HepG2 (cell line): Measurements from ENCODE around the gene TJP3. TPM values are rescaled to one million over a fixed set of nuclear protein-coding genes. Genes with fewer than 3 reads are reported as not detected.

Experiments
- ATAC-seq: fragments of 200-7000 bp; cut with Tn5 transposase; 3 replicates; pipeline ENCODE4 v1.9.1; 2020; ENCODE audit warnings: mild to moderate bottlenecking, moderate library complexity
- BruUV-seq: library from RNA; stranded (reverse); fragments of 400-500 nt; replicated peaks from 2 replicates; lab custom pipeline; 2021; lab: Mats Ljungman, UMichigan
- CTCF ChIA-PET: fragments of 300-600 bp; formaldehyde crosslinking; extraction: SDS; loops from one replicate; lab custom pipeline; 2021; ENCODE audit warnings: low total read pairs, inconsistent platforms, low intra/inter-chr PET ratio; lab: Yijun Ruan, JAX
- POLR2A ChIA-PET: fragments of 350-600 bp; sonication (Branson Sonifier 250); formaldehyde crosslinking; loops from one replicate; lab custom pipeline; 2020; ENCODE audit warnings: antibody characterized with exemption, inconsistent platforms; lab: Yijun Ruan, JAX
- DNase-seq: peaks from one replicate; pipeline ENCODE4 v3.0.0-alpha.2; 2015; ENCODE audit warnings: low spot score
- FAIRE-seq: peaks from 3 replicates; lab custom pipeline; 2011; peaks lifted over from hg19 to GRCh38; lab: Jason Lieb, UNC
- H2AFZ ChIP-seq: one replicate; pipeline ENCODE4 v1.6.1; 2011; ENCODE audit warnings: low read length, inconsistent platforms
- H3K27ac ChIP-seq: fragments of 300-600 bp; 3 replicates; pipeline ENCODE4 v1.8.0; 2011; ENCODE audit warnings: mixed run types, mild to moderate bottlenecking, mixed read lengths, low read length, inconsistent platforms; ENCODE audit not compliant: insufficient read depth; ENCODE audit errors: extremely low read length
- H3K27me3 ChIP-seq, 2 experiments: fragments of 200-600 bp in 1 of 2; 2 replicates in 1 of 2; 3 replicates in 1 of 2; pipeline versions ENCODE4 v1.6.0 to v1.8.0; 2011; ENCODE audit warnings: low read length in 2 of 2, mild to moderate bottlenecking in 2 of 2, moderate library complexity in 2 of 2, inconsistent platforms in 1 of 2; ENCODE audit not compliant: insufficient read depth in 2 of 2, control insufficient read depth in 1 of 2
- H3K36me3 ChIP-seq, 2 experiments: fragments of 200-600 bp in 1 of 2; replicated peaks in 1 of 2; 2 replicates in 1 of 2; 3 replicates in 1 of 2; pipeline versions ENCODE4 v1.5.1 to v1.8.0; 2011; ENCODE audit warnings: low read length in 2 of 2, inconsistent platforms in 1 of 2; ENCODE audit not compliant: insufficient read depth in 2 of 2, control insufficient read depth in 1 of 2
- H3K4me1 ChIP-seq: 2 replicates; pipeline ENCODE4 v1.5.1; 2012; ENCODE audit warnings: low read length, inconsistent platforms; ENCODE audit not compliant: insufficient read depth
- H3K4me2 ChIP-seq: 2 replicates; pipeline ENCODE4 v1.6.0; 2011; ENCODE audit warnings: low read depth, low read length, inconsistent platforms
- H3K4me3 ChIP-seq, 3 experiments: fragments of 200-600 bp in 1 of 3; sonication (generic), shearing (Covaris generic) in 1 of 3; replicated peaks in 1 of 3; 2 replicates each; pipeline ENCODE4 v1.5.1; 2011 to 2016; ENCODE audit warnings: low read length in 3 of 3, inconsistent platforms in 2 of 3, low read depth in 2 of 3, mild to moderate bottlenecking in 2 of 3, control low read depth in 1 of 3, mixed read lengths in 1 of 3; ENCODE audit not compliant: insufficient read depth in 1 of 3
- H3K79me2 ChIP-seq: one replicate; pipeline ENCODE4 v1.6.1; 2011; ENCODE audit warnings: low read length, inconsistent platforms; ENCODE audit not compliant: insufficient read depth
- H3K9ac ChIP-seq: 2 replicates; pipeline ENCODE4 v1.6.0; 2011; ENCODE audit warnings: mild to moderate bottlenecking, low read depth, low read length, inconsistent platforms; ENCODE audit not compliant: insufficient read depth
- H3K9me3 ChIP-seq: 2 replicates; pipeline ENCODE4 v1.5.1; 2012; ENCODE audit warnings: mild to moderate bottlenecking, low read length
- H4K20me1 ChIP-seq: 2 replicates; pipeline ENCODE4 v1.6.0; 2011; ENCODE audit warnings: inconsistent platforms, mild to moderate bottlenecking, low read length, moderate library complexity; ENCODE audit not compliant: insufficient read depth
- GRHL1 ChIP-seq: sonication (generic); formaldehyde crosslinking; conservative IDR thresholded peaks from 2 replicates; pipeline ENCODE4 v1.8.0; 2022; ENCODE audit warnings: missing genetic modification reagents
- NFYB ChIP-seq: sonication (generic); formaldehyde crosslinking; IDR thresholded peaks from 2 replicates; pipeline ENCODE4 v1.4.0; 2020; ENCODE audit warnings: missing genetic modification reagents
- NFYC ChIP-seq: IDR thresholded peaks from 2 replicates; pipeline ENCODE4 v1.6.1; 2016; ENCODE audit warnings: missing genetic modification reagents, missing compliant biosample characterization
- THAP11 ChIP-seq: IDR thresholded peaks from 2 replicates; pipeline ENCODE4 v1.6.1; 2016; ENCODE audit warnings: missing biosample characterization, missing genetic modification reagents
- ZBTB40 ChIP-seq, 2 experiments: fragments of 450-650 bp in 1 of 2; sonication (generic) in 1 of 2; formaldehyde crosslinking in 1 of 2; IDR thresholded peaks; 2 replicates each; pipeline versions ENCODE4 v1.6.1 to v1.8.0; 2016 to 2022; ENCODE audit warnings: antibody characterized with exemption in 1 of 2, mild to moderate bottlenecking in 1 of 2, missing genetic modification reagents in 1 of 2
- ZFP91 ChIP-seq: sonication (generic); formaldehyde crosslinking; IDR thresholded peaks from 2 replicates; pipeline ENCODE4 v1.9.0; 2022; ENCODE audit warnings: missing genetic modification reagents, mild to moderate bottlenecking, borderline replicate concordance
- ZNF143 ChIP-seq: sonication (generic); formaldehyde crosslinking; IDR thresholded peaks from 2 replicates; pipeline ENCODE4 v1.4.0; 2020; ENCODE audit warnings: missing genetic modification reagents
- WGBS: methylation state at CpG from one replicate; pipeline ENCODE4 v1.1.6; 2017; ENCODE audit warnings: low lambda C conversion rate; 5-methylcytosine and 5-hydroxymethylcytosine counted together
- in situ Hi-C: cut with HindIII; loops from 2 replicates; pipeline ENCODE4 v1.10.0; 2017; ENCODE audit warnings: low pct_unique_long_range_greater_than_20kb; ENCODE audit not compliant: extremely low pct_ligation_motif_present
- intact Hi-C: fragments of 100-400 bp; cut with micrococcal nuclease; formaldehyde crosslinking; loops from one replicate; pipeline ENCODE4 v1.10.0; 2022; ENCODE audit not compliant: unreplicated experiment
- polyA plus RNA-seq, 8 experiments: library from polyadenylated mRNA; depleted of rRNA in 3 of 8; stranded (reverse) in 7 of 8; unstranded in 1 of 8; fragments of >200 nt; fragmentation: Illumina TruSeq in 4 of 8; extraction: Trizol in 4 of 8; gene quantifications; 2 replicates each; pipeline versions ENCODE4 v1.2.1 to v1.2.3, GENCODE V29; 2011 to 2016; ENCODE audit warnings: low read depth in 4 of 8, missing spikeins in 1 of 8, mixed read lengths in 1 of 8; ENCODE audit not compliant: insufficient read depth in 1 of 8
- total RNA-seq, 5 experiments: library from RNA; depleted of rRNA; stranded (reverse); fragments of >200 nt; fragmentation: Illumina TruSeq; extraction: Trizol; gene quantifications; 2 replicates each; pipeline ENCODE4 v1.2.3, GENCODE V29; 2016; ENCODE audit warnings: low read depth in 1 of 5

TJP3 gene
- total and polyA plus RNA-seq, 2 of the 13 experiments (the other 11 are each of a cell fraction or from before 2014, with no cell fraction given) = 2.3 to 21.5 TPM

- intact Hi-C loops (no loop called here), in situ Hi-C loops (no loop called here)
- BruUV-seq = no TSS peak
- Histone ChIP-seq H3K79me2 (no peaks in the 10 kb centered on the region), H3K27ac (no peak overlapping the region), H3K9me3 (no peaks in the 10 kb centered on the region), H3K4me2 (no peak overlapping the region), H3K4me3 (no peak overlapping the region), H4K20me1 (no peaks in the 10 kb centered on the region), H3K9ac (no peak overlapping the region), H3K36me3 (no peaks in the 10 kb centered on the region), H3K27me3 (no peaks in the 10 kb centered on the region), H3K4me1 (no peaks in the 10 kb centered on the region), H2AFZ (no peak overlapping the region)
- peak; percentile 60 for FAIRE-seq
- CTCF ChIA-PET = no interaction called here
- ATAC-seq = peak; percentile 49; the same call in 2 of the 3 replicates
- DNase-seq = no peak
- TF ChIP-seq NFYC (CRISPR knock-in tag) (peak; percentile 42; the same call in 1 of the 2 replicates), ZNF143 (CRISPR knock-in tag) (peak; percentile 84), NFYB (CRISPR knock-in tag) (peak; percentile 37; the same call in 1 of the 2 replicates), ZBTB40 (IDR thresholded peaks at IDR 0.05) (peak; percentile 72), ZBTB40 (CRISPR knock-in tag; IDR thresholded peaks at IDR 0.05) (peak; percentile 99), THAP11 (peak; percentile 92), ZFP91 (CRISPR knock-in tag) (no peak), GRHL1 (CRISPR knock-in tag) (no peak)
- POLR2A ChIA-PET = no interaction called here
- WGBS = 100% methylated on average over 2 of the region's 2 CpGs
These were observed 35.3 kb downstream of the TJP3 start for GRCh38 chr19:3743486-3743885.
